Thymus (tissue), 11 donors: ENCODE results near the gene KCNJ12. TPM values are rescaled to one million over a fixed set of nuclear protein-coding genes. Genes with fewer than 3 reads are reported as not detected.
"Not testable (repeated sequence)": the region's sequence is repeated elsewhere in the genome, so short reads cannot be mapped to it uniquely, and the experiment has no call there.

Source experiments
- DNase-seq, 9 donors: peaks; one replicate each; pipeline ENCODE4 v3.0.0-alpha.2; 2013; ENCODE audit warnings: low spot score in 9 of 9, low read depth in 6 of 9, missing footprints in 1 of 9
- H3K27ac ChIP-seq, 2 donors: one replicate each; pipeline ENCODE4 v1.5.1; 2013; ENCODE audit warnings: control low read depth in 1 of 2, low read depth in 1 of 2, low read length in 1 of 2, mild to moderate bottlenecking in 1 of 2, moderate library complexity in 1 of 2
- H3K27me3 ChIP-seq, 2 donors: one replicate each; pipeline ENCODE4 v1.5.1; 2013; ENCODE audit warnings: low read length in 1 of 2; ENCODE audit not compliant: control insufficient read depth in 2 of 2, insufficient read depth in 1 of 2
- H3K36me3 ChIP-seq, 2 donors: one replicate each; pipeline ENCODE4 v1.5.1; 2013; ENCODE audit warnings: low read length in 1 of 2, mild to moderate bottlenecking in 1 of 2, moderate library complexity in 1 of 2; ENCODE audit not compliant: control insufficient read depth in 2 of 2, insufficient read depth in 2 of 2
- H3K4me1 ChIP-seq, 2 donors: one replicate each; pipeline ENCODE4 v1.5.1; 2013; ENCODE audit warnings: low read length in 2 of 2; ENCODE audit not compliant: control insufficient read depth in 2 of 2, insufficient read depth in 2 of 2
- H3K4me3 ChIP-seq, 2 donors: one replicate each; pipeline ENCODE4 v1.5.1; 2013; ENCODE audit warnings: low read length in 2 of 2, control low read depth in 1 of 2, mild to moderate bottlenecking in 1 of 2
- H3K9me3 ChIP-seq, 2 donors: one replicate each; pipeline ENCODE4 v1.5.1; 2013; ENCODE audit warnings: low read length in 1 of 2, mild to moderate bottlenecking in 1 of 2; ENCODE audit not compliant: control insufficient read depth in 2 of 2, insufficient read depth in 1 of 2
- WGBS: extraction: QIAGEN DNeasy Blood & Tissue Kit; methylation state at CpG from one replicate; pipeline ENCODE4 v1.1.7; 2013; 5-methylcytosine and 5-hydroxymethylcytosine counted together
- polyA plus RNA-seq: library from polyadenylated mRNA; stranded (reverse); fragments of 200-250 nt; gene quantifications from one replicate; pipeline ENCODE4 v1.2.3, GENCODE V29; 2013
- total RNA-seq: library from RNA; stranded (reverse); fragments of 120-200 nt; gene quantifications from one replicate; pipeline ENCODE4 v1.2.4, GENCODE V29; 2013
- donor health status: healthy.

KCNJ12 gene
- total and polyA plus RNA-seq, 2 donors = 0.37 to 0.85 TPM

- H3K27me3 ChIP-seq, H3K9me3 ChIP-seq, H3K4me3 ChIP-seq, DNase-seq, H3K36me3 ChIP-seq, H3K27ac ChIP-seq: not testable (repeated sequence)
- H3K4me1 ChIP-seq = peaks cover 0 to 14% of the 10 kb centered on the region in 2 donors
- WGBS = 79% methylated on average over 1 of the region's 1 CpG
Measured at GRCh38 chr17:21407752-21408151, 31.6 kb downstream of the KCNJ12 start.

- not testable (repeated sequence) for H3K27me3 ChIP-seq, H3K9me3 ChIP-seq, H3K27ac ChIP-seq, H3K36me3 ChIP-seq, H3K4me3 ChIP-seq
- H3K4me1 ChIP-seq = peaks cover 0 to 14% of the 10 kb centered on the region in 2 donors
- DNase-seq = peak in 2 of 9 donors; percentile 33 to 53
- 59% methylated on average over 3 of the region's 3 CpGs for WGBS
Measured at GRCh38 chr17:21408224-21408623, 32.1 kb downstream of the KCNJ12 start.

GRCh38 chr17:21408766-21409300 lies 32.7 kb downstream of the KCNJ12 start:
- not testable (repeated sequence) for DNase-seq, H3K4me3 ChIP-seq, H3K27me3 ChIP-seq, H3K27ac ChIP-seq, H3K36me3 ChIP-seq, H3K9me3 ChIP-seq
- WGBS = 86% methylated on average over 6 of the region's 7 CpGs
- peaks cover 0 to 18% of the 10 kb centered on the region in 2 donors for H3K4me1 ChIP-seq

- not testable (repeated sequence) for H3K36me3 ChIP-seq, DNase-seq, H3K4me3 ChIP-seq, H3K27me3 ChIP-seq, H3K9me3 ChIP-seq, H3K27ac ChIP-seq
- 84% methylated on average over 4 of the region's 4 CpGs for WGBS
- H3K4me1 ChIP-seq = peaks cover 0 to 20% of the 10 kb centered on the region in 2 donors
Measured at GRCh38 chr17:21409388-21409787, 33.2 kb downstream of the KCNJ12 start.

- H3K36me3 ChIP-seq, H3K27ac ChIP-seq, H3K9me3 ChIP-seq, DNase-seq, H3K4me3 ChIP-seq, H3K27me3 ChIP-seq: not testable (repeated sequence)
- H3K4me1 ChIP-seq = peaks cover 0 to 20% of the 10 kb centered on the region in 2 donors
- 97% methylated on average over 3 of the region's 3 CpGs for WGBS
Measured at GRCh38 chr17:21409971-21410370, 33.8 kb downstream of the KCNJ12 start.

GRCh38 chr17:21410371-21410770 lies 34.2 kb downstream of the KCNJ12 start:
- not testable (repeated sequence) for DNase-seq

GRCh38 chr17:21410906-21411678 lies 34.9 kb downstream of the KCNJ12 start:
- H3K27ac ChIP-seq, H3K9me3 ChIP-seq, H3K36me3 ChIP-seq, H3K27me3 ChIP-seq, DNase-seq, H3K4me3 ChIP-seq: not testable (repeated sequence)
- peaks cover 0 to 20% of the 10 kb centered on the region in 2 donors for H3K4me1 ChIP-seq
- 90% methylated on average over 23 of the region's 25 CpGs for WGBS

More at GRCh38 chr17:21410371-21410770, 34.2 kb downstream of the KCNJ12 start:
- H3K4me3 ChIP-seq, H3K27ac ChIP-seq, H3K9me3 ChIP-seq, H3K27me3 ChIP-seq, H3K36me3 ChIP-seq: not testable (repeated sequence)
- H3K4me1 ChIP-seq = peaks cover 0 to 20% of the 10 kb centered on the region in 2 donors
- whole genome bisulfite sequencing = 83% methylated on average over 9 of the region's 9 CpGs

GRCh38 chr17:21411679-21412205 lies 35.6 kb downstream of the KCNJ12 start:
- not testable (repeated sequence) for H3K9me3 ChIP-seq, H3K4me3 ChIP-seq, H3K27me3 ChIP-seq, H3K36me3 ChIP-seq, DNase-seq, H3K27ac ChIP-seq
- 94% methylated on average over 5 of the region's 5 CpGs for WGBS
- H3K4me1 ChIP-seq = peaks cover 0 to 20% of the 10 kb centered on the region in 2 donors

- not testable (repeated sequence) for H3K9me3 ChIP-seq, DNase-seq, H3K36me3 ChIP-seq, H3K27me3 ChIP-seq, H3K27ac ChIP-seq, H3K4me3 ChIP-seq
- H3K4me1 ChIP-seq = peaks cover 0 to 20% of the 10 kb centered on the region in 2 donors
- 77% methylated on average over 13 of the region's 14 CpGs for WGBS
Measured at GRCh38 chr17:21412207-21412681, 36.1 kb downstream of the KCNJ12 start.
